CD14-positive monocyte (primary cell): ENCODE measurements around the gene MON1A. TPM values are rescaled to one million over a fixed set of nuclear protein-coding genes. Genes with fewer than 3 reads are reported as not detected.
A peak's percentile ranks its signal among the peaks of the same experiment; 100 is the strongest.

Source experiments
- DNase-seq, 3 donors: peaks; one replicate each; pipeline ENCODE4 v3.0.0-alpha.2; 2011 to 2022
- H2AFZ ChIP-seq: 2 replicates; pipeline ENCODE4 v1.6.0; 2012; ENCODE audit warnings: mild to moderate bottlenecking, low read depth, low read length, inconsistent platforms; ENCODE audit not compliant: insufficient read depth, poor library complexity, severe bottlenecking
- H3K27ac ChIP-seq, 2 donors: 1 replicate in 1 of 2; 2 replicates in 1 of 2; pipeline ENCODE4 v1.5.1; 2012 to 2013; ENCODE audit warnings: low read length in 2 of 2, control low read depth in 1 of 2, inconsistent platforms in 1 of 2, low read depth in 1 of 2, mild to moderate bottlenecking in 1 of 2
- H3K27me3 ChIP-seq, 2 donors: one replicate each; pipeline versions ENCODE4 v1.6.0 to v1.6.1; 2011 to 2013; ENCODE audit warnings: low read length in 2 of 2; ENCODE audit not compliant: control insufficient read depth in 2 of 2, insufficient read depth in 2 of 2
- H3K36me3 ChIP-seq, 2 donors: replicated peaks in 1 of 2; 1 replicate in 1 of 2; 2 replicates in 1 of 2; pipeline versions ENCODE4 v1.5.1 to v1.6.1; 2012 to 2013; ENCODE audit warnings: low read length in 2 of 2, control low read depth in 1 of 2, inconsistent platforms in 1 of 2, mild to moderate bottlenecking in 1 of 2; ENCODE audit not compliant: insufficient read depth in 2 of 2, control insufficient read depth in 1 of 2
- H3K4me1 ChIP-seq, 2 donors: 1 replicate in 1 of 2; 2 replicates in 1 of 2; pipeline versions ENCODE4 v1.5.1 to v1.6.1; 2012 to 2013; ENCODE audit warnings: low read length in 2 of 2, control low read depth in 1 of 2, inconsistent platforms in 1 of 2, mild to moderate bottlenecking in 1 of 2, moderate library complexity in 1 of 2; ENCODE audit not compliant: insufficient read depth in 2 of 2, control insufficient read depth in 1 of 2
- H3K4me2 ChIP-seq: replicated peaks from 2 replicates; pipeline ENCODE3; 2012; ENCODE audit warnings: low read length, moderate library complexity, mild to moderate bottlenecking; ENCODE audit not compliant: poor library complexity, severe bottlenecking; ENCODE audit errors: extremely low read depth
- H3K4me3 ChIP-seq, 3 experiments: fragments of 200-600 bp in 1 of 3; sonication (generic) in 1 of 3; replicated peaks in 1 of 3; 1 replicate in 2 of 3; 2 replicates in 1 of 3; pipeline ENCODE4 v1.5.1; 2011 to 2013; ENCODE audit warnings: low read length in 3 of 3, mild to moderate bottlenecking in 3 of 3, control low read depth in 2 of 3, low read depth in 2 of 3, inconsistent platforms in 1 of 3, moderate library complexity in 1 of 3
- H3K79me2 ChIP-seq: 2 replicates; pipeline ENCODE4 v1.6.0; 2012; ENCODE audit warnings: mild to moderate bottlenecking, control low read depth, inconsistent platforms, low read length, moderate library complexity; ENCODE audit not compliant: insufficient read depth
- H3K9ac ChIP-seq: 2 replicates; pipeline ENCODE4 v1.6.0; 2017; ENCODE audit warnings: low read length, mild to moderate bottlenecking; ENCODE audit not compliant: insufficient read depth, poor library complexity, severe bottlenecking
- H3K9me3 ChIP-seq, 2 donors: replicated peaks in 1 of 2; 1 replicate in 1 of 2; 2 replicates in 1 of 2; pipeline versions ENCODE4 v1.5.1 to v1.6.1; 2012 to 2013; ENCODE audit warnings: low read length in 2 of 2, control low read depth in 1 of 2; ENCODE audit not compliant: control insufficient read depth in 1 of 2, insufficient read depth in 1 of 2
- H4K20me1 ChIP-seq: 2 replicates; pipeline ENCODE4 v1.6.0; 2012; ENCODE audit warnings: mild to moderate bottlenecking, low read length, control low read depth, moderate library complexity; ENCODE audit not compliant: insufficient read depth
- H3K27ac Mint-ChIP-seq, 7 donors: one replicate each; pipeline ENCODE4 v1.8.0; 2020; ENCODE audit warnings: mild to moderate bottlenecking in 7 of 7, mixed read lengths in 7 of 7, moderate library complexity in 6 of 7, inconsistent platforms in 2 of 7
- H3K27me3 Mint-ChIP-seq, 3 donors: one replicate each; pipeline ENCODE4 v1.8.0; 2021 to 2022; ENCODE audit warnings: low read depth in 3 of 3, mild to moderate bottlenecking in 3 of 3, mixed read lengths in 3 of 3, moderate library complexity in 3 of 3, inconsistent platforms in 1 of 3
- H3K36me3 Mint-ChIP-seq, 2 donors: one replicate each; pipeline ENCODE4 v1.8.0; 2020; ENCODE audit warnings: mixed read lengths in 2 of 2, inconsistent platforms in 1 of 2, mild to moderate bottlenecking in 1 of 2
- H3K4me1 Mint-ChIP-seq: one replicate; pipeline ENCODE4 v1.8.0; 2020; ENCODE audit warnings: mild to moderate bottlenecking, mixed read lengths
- H3K4me3 Mint-ChIP-seq, 2 donors: one replicate each; pipeline ENCODE4 v1.8.0; 2020; ENCODE audit warnings: mild to moderate bottlenecking in 2 of 2, mixed read lengths in 2 of 2, moderate library complexity in 1 of 2
- H3K9me3 Mint-ChIP-seq, 7 donors: one replicate each; pipeline ENCODE4 v1.8.0; 2020 to 2022; ENCODE audit warnings: mixed read lengths in 7 of 7, mild to moderate bottlenecking in 6 of 7, moderate library complexity in 6 of 7, inconsistent platforms in 2 of 7
- WGBS: methylation state at CpG from one replicate; pipeline ENCODE4 v1.1.5; 2013; ENCODE audit warnings: missing lambda C conversion rate; ENCODE audit not compliant: insufficient coverage; 5-methylcytosine and 5-hydroxymethylcytosine counted together
- intact Hi-C, 2 donors: fragments of 100-400 bp; cut with micrococcal nuclease; formaldehyde crosslinking; loops; one replicate each; pipeline versions ENCODE4 v1.15.0 to v1.15.1; 2023
- polyA plus RNA-seq, 3 donors: library from polyadenylated mRNA; depleted of rRNA in 1 of 3; unstranded in 2 of 3; stranded (reverse) in 1 of 3; fragments of 300-500 nt in 2 of 3; fragments of >200 nt in 1 of 3; fragmentation: Illumina TruSeq in 2 of 3; gene quantifications; 1 replicate in 2 of 3; 2 replicates in 1 of 3; pipeline ENCODE4 v1.2.3, GENCODE V29; 2012 to 2021
- TF ChIP-seq, protein P1 (sequence below): fragments of 200-600 bp; IDR thresholded peaks from one replicate; pipeline ENCODE4 v1.8.0; 2022; ENCODE audit warnings: antibody characterized with exemption, mild to moderate bottlenecking

Gene MON1A
- polyA plus RNA-seq, 3 donors = 5.4 to 6.6 (median 6.1) TPM

- Histone ChIP-seq H4K20me1 (no peaks in the 10 kb centered on the region), H3K27ac (no peak overlapping the region), H2AFZ (peak overlapping the region; percentile 41), H3K36me3 (no peaks in the 10 kb centered on the region), H3K4me2 (no peak overlapping the region), H3K79me2 (no peaks in the 10 kb centered on the region), H3K27me3 (no peaks in the 10 kb centered on the region), H3K9me3 (no peaks in the 10 kb centered on the region), H3K9ac (no peak overlapping the region), H3K4me1 (peaks cover 4 to 6% of the 10 kb centered on the region in 2 donors), H3K4me3 (no peak overlapping the region)
- Mint-ChIP-seq H3K9me3 (no peaks in the 10 kb centered on the region), H3K4me1 (peaks cover 12% of the 10 kb centered on the region), H3K27ac (no peak overlapping the region), H3K36me3 (no peaks in the 10 kb centered on the region), H3K27me3 (peaks cover 1 to 3% (median 2%) of the 10 kb centered on the region in 3 donors), H3K4me3 (no peak overlapping the region)
- intact Hi-C loops = no loop called here
- TF ChIP-seq, protein P1, sequence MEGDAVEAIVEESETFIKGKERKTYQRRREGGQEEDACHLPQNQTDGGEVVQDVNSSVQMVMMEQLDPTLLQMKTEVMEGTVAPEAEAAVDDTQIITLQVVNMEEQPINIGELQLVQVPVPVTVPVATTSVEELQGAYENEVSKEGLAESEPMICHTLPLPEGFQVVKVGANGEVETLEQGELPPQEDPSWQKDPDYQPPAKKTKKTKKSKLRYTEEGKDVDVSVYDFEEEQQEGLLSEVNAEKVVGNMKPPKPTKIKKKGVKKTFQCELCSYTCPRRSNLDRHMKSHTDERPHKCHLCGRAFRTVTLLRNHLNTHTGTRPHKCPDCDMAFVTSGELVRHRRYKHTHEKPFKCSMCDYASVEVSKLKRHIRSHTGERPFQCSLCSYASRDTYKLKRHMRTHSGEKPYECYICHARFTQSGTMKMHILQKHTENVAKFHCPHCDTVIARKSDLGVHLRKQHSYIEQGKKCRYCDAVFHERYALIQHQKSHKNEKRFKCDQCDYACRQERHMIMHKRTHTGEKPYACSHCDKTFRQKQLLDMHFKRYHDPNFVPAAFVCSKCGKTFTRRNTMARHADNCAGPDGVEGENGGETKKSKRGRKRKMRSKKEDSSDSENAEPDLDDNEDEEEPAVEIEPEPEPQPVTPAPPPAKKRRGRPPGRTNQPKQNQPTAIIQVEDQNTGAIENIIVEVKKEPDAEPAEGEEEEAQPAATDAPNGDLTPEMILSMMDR = no peak
- WGBS = 100% methylated on average over 1 of the region's 6 CpGs
- DNase-seq = no peak
Measured at GRCh38 chr3:49880581-49881315, 48.9 kb downstream of the MON1A start.

DNA sequence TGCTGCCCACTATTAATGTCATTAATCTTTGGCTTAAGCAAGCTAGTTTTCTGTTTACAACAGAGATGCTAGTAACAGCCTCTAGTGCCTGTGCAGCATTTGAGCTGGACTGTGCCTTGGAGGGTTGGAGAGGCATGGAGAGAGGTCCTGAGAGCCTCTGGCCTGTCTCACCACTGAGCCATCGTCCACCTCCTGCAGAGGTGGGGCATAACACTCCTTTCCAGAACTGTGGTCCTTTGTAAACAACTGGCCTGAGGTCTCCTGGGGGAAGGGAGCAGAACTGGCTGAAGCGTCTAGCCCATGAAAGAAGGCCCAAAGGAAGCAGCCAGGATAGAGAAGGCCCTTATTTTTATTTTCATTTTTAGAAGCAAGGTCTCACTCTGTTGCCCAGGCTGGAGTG lies 49.9 kb downstream of the MON1A start:
- Histone ChIP-seq H2AFZ (no peak overlapping the region), H3K4me1 (peaks cover 4 to 8% of the 10 kb centered on the region in 2 donors), H3K4me2 (no peak overlapping the region), H3K27ac (no peak overlapping the region), H3K27me3 (no peaks in the 10 kb centered on the region), H3K4me3 (no peak overlapping the region), H3K9ac (no peak overlapping the region), H3K36me3 (no peaks in the 10 kb centered on the region), H3K9me3 (no peaks in the 10 kb centered on the region), H3K79me2 (no peaks in the 10 kb centered on the region), H4K20me1 (no peaks in the 10 kb centered on the region)
- WGBS = no CpG with 5 or more reads among the region's 2 CpGs
- Mint-ChIP-seq H3K9me3 (no peaks in the 10 kb centered on the region), H3K4me3 (no peak overlapping the region), H3K27me3 (peaks cover 0 to 3% (median 1%) of the 10 kb centered on the region in 3 donors), H3K4me1 (peaks cover 19% of the 10 kb centered on the region), H3K36me3 (no peaks in the 10 kb centered on the region), H3K27ac (no peak overlapping the region)
- TF ChIP-seq, protein P1 = no peak
- DNase-seq = no peak
- intact Hi-C loops = no loop called here
